Activated effector memory CD4-positive, alpha-beta T cell treated with Interleukin-2 at 50 U/mL for 16 hours (primary cell): ENCODE results near the gene TAS2R4.
"Not testable (repeated sequence)": the region's sequence is repeated elsewhere in the genome, so short reads cannot be mapped to it uniquely, and the experiment has no call there.

Experiments
- DNase-seq: peaks from one replicate; pipeline ENCODE4 v3.0.0-alpha.2; 2020

The TAS2R4 gene, protein sequence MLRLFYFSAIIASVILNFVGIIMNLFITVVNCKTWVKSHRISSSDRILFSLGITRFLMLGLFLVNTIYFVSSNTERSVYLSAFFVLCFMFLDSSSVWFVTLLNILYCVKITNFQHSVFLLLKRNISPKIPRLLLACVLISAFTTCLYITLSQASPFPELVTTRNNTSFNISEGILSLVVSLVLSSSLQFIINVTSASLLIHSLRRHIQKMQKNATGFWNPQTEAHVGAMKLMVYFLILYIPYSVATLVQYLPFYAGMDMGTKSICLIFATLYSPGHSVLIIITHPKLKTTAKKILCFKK

DNA sequence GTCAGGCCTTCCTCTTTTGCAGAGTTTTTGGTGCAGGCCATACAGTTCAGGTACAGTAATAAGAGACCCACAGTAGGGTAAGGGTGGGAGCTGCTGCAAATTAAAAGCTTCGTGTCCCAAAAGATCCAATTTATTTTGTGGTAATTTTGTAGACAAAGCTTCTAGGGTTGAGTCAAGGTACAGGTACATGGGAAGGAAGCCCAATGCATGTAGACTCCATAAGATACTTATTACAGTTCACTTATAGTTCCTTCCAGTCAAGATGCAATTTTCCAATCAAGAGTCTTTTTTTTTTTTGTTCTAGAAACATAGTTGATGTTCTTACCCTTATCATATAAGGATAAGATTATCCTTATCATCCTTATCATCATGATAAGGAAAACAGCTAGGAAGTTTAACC, at the start of gene TAS2R4:
Gene TAS2R4, plus strand, starts transcription at position 301 of the 400 bp plus-strand sequence. CDS start 1,815 bp downstream, outside the sequence.
- DNase-seq = no peak

DNA sequence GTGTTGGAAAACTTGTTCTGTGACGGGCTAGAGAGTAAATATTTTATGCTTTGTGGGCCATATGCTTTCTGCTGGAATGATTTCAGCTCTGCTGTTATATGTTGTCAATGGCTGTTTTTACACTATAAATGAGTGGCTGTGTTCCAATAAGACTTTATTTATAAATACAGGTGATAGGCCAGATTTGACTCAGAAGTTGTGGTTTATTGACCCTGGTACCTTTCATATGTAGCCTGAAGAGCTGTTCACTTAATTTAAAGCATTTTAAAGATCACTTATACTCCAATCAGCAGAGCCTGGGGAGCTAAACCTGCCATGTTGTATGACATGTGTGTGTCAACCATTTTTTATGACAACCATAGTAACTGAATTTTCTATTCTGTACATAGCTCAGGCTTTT, 47.5 kb upstream of the TAS2R4 start:
- DNase-seq = no peak

DNA sequence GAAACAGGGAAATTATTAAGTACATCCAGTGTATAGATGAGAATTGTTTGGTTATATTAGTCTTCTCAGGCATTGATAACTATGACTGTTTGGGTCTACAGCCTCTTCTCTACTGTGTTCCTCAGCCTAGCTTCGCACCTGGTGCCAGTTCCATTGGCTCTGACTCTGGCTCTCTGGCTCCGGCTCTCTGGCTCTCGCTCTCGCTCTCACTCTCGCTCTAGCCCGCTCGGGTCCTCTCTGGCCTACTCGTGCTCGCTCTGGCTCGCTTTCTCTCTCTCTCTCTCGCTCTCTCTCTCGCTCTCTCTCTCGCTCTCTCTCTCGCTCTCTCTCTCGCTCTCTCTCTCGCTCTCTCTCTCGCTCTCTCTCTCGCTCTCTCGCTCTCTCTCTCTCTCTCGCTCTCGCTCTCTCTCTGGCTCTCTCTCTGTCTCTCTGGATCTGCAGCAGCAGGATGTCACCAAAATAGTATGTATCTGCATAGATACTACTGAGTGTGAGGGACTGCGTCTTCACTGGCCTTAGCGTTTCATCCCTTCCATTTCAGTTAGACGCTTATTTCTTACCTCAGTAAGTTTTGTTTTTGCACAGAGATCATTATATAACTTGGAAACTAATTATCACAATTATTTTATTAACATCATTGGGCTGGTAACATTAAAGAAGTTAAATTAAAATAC, 44.9 kb upstream of the TAS2R4 start:
- DNase-seq = no peak

DNA sequence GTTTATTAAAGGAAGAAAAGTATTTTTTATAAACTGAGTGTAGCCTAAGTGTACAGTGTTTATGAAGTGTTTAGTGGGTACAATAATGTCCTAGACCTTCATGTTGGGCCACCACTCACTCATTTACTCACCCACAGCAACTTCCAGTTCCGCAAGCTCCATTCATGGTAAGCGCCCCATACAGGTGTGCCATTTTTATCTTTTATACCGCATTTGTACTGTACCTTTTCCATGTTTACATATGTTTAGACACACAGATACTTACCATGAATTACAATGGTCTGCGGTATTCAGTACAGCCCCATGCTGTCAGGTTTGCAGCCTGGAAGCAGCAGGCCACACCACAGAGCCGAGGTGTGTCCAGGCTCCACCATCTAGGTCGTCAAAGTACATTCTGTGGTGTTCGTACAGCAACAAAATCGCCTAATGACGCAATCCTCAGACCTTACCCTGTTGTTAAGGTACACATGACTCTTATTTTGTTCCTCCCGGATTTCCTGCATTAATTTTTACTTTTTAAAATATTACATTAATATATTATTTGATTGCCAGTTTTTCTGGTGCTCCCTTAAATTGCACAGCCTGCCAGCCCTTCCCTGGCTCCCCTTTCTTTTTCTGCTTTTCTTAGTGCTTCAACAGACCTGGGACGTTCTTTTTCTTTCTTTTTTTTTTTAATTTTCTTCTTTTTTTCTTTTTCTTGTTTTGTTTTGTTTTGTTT, 39.2 kb upstream of the TAS2R4 start:
- no peak for DNase-seq

DNA sequence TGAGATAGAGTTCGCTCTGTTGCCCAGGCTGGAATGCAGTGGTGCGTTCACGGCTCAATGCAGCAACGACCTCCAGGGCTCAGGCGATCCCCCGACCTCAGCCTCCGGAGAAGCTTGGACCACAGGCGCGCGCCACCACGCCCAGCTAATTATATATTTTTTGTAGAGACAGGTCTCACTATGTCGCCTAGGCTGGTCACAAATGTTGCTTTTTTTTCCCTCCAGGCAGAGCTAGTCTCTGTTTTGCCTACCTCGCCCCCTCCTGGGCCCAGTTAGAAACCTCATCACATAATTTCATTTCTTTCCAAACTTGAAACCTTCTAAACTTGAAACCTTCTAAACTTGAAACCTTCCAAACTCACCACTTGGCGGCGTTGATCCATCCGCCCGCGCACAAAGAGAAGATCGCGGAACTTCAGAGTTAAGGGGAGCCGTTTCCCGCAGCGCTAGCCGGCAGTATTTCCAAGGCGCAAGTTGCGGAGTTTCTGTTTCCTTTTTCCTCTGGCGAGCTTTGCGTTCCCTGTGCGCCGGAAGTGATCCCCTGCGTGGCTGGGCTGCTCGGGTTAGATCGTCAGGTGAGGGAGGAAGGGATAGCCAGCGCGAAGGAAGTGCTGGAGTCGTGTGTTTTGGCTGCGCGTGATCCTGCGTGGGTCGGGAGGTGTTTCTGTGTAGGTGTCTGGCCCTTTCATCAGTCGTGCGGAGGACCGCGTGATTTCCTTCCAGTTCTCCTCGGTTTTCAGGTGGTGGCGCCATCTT, 38.5 kb upstream of the TAS2R4 start, which contains the start of gene SSBP1:
Gene SSBP1, plus strand, starts transcription at position 523 of the 756 bp plus-strand sequence. CDS start 809 bp downstream, outside the sequence.
- DNase-seq = peak; percentile 88

DNA sequence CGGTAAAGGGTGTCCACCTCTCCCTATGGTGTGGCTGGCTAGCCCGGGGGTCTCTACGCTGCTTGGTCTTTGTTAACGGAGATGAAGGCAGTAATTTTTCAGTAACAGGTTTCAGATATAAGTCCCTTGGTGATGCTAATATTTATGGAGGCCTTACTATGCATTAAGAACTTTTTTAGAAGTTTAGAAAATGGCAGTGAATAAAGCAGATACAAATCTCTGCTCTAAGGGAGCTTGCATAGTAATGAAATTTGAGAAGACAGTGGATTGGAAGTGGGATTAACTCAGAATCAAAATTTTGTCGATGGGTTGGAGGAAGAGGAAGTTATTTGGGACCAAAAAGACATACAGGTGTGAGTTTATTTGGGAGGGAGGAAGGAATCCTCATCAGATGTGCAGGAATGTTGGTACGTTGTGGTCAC, 37.9 kb upstream of the TAS2R4 start:
- no peak for DNase-seq

DNA sequence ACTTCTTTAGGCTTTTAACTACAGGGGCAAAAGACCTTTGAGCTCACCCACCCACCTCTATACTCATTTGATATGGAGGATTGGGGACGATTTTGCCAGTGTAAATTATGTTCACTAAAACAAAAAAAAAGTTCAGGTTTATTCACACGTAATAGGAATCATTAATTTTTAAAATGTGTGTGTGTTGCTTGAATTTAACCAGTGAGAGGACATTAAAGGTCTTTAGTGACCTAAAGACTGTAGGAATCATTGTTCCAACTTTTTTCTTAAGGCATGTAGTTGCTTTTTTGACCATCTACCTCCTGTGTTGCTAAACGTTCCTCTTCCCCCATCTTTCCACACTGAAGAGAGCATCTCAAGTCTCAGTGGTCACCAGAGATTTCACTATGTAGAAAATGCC, 37.2 kb upstream of the TAS2R4 start:
- no peak for DNase-seq

DNA sequence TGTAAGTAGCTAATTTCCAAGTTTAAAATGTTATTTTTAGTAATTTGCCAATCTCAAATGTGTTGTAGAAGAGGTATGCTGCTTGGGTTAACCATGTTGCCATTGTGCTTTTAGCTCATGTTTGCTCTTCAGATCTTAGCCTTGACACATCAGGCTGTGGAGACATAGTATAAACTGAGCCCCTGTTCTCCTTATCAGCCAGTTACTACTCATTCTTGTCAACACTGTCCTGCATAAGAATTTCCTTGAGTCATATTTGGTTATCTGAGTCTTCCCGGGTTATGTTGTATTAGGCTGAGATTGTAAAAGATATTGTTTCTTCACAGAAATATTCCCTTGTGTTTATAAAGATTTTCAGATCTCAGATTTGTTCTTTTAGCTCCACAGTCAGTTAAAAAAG, 34.2 kb upstream of the TAS2R4 start:
- DNase-seq = no peak

DNA sequence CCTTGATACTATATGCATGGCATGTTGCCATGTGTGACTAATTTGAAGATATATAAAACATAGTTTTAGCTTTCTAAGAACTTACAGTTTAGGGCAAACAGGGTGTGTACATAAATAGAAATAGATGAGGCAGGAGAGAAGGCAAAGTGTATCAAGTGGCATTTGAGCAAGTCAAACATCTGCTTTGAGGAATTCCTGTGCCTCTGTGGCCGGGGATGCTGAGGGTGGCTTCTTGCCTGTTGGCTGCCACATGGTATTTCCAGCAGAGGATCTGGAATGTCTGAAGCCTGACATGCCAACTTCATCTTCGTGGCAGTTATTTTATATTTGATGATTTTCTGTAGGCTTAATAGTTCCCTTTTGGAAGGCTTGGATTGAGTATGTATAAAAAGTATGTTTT, 32.3 kb upstream of the TAS2R4 start:
- no peak for DNase-seq

DNA sequence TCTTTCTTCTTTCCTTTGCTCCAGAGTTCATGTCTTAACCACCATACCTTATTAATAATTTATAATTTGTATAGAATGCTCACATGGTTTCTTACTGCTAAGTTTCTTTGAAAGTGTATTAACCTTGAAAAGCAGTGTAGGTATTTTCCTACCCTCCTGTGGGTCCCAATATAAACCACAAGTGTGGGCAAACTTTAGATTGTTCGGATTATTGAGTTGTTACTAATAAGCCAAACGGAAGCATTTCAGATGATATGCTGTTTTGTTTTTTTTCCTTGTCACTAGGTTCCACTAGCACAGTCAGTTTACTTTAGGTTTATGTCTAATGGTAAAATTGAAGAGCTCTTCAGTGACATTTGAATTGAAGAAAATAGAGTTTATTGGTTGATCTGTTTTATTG, 28.1 kb upstream of the TAS2R4 start:
- no peak for DNase-seq

DNA sequence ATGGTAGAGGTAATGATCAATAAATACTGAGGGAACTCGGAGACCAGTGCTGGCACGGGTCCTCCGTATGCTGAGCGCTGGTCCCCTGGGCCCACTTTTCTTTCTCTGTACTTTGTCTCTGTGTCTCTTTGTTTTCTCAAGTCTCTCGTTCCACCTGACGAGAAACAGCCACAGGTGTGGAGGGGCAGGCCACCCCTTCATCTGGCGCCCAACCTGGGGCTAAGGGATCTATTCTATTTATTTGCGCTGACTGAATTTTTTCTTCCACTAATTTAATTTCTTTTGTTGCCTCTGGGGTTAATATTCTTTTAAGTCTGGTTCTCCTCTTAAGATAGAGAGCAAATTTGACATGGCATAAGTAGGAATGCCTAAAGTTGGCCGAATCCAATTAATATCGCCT, 24.6 kb upstream of the TAS2R4 start:
- not testable (repeated sequence) for DNase-seq

DNA sequence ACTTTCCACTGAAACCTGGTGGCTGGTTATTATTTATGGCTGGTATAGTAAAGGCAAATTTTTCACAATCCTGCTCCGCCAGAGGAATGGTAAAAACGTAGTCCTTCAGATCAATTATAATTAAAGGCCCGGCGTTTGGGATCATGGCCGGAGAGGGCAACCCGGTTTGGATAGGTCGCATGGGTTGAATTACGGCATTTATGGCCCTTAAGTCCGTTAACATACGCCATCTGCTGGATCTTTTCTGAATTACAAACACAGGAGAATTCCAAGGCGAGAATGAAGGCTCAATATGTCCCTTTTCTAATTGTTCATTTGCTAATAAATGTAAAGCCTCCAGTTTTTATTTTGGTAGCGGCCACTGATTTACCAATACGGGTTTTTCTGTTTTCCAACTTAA, 23.8 kb upstream of the TAS2R4 start:
- no peak for DNase-seq

DNA sequence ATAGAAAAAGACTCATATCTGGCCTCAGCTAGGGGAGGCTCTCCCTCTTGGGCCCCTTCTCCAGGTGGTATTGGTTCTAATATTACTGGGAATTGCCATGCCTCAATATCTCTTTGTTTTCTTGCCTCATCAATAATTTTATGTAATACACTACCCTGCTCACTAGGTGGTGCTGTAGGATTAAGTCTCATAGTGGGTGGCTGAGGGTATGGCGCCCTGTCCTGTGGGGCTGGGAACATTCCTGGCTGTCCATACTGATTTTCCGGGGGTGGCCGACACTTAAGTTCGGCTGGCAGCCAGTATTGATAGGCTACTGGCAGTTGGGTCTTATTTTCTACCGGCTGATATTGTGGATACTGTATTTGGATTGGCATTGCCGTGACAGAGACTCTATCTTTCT, 21.5 kb upstream of the TAS2R4 start:
- DNase-seq = no peak

DNA sequence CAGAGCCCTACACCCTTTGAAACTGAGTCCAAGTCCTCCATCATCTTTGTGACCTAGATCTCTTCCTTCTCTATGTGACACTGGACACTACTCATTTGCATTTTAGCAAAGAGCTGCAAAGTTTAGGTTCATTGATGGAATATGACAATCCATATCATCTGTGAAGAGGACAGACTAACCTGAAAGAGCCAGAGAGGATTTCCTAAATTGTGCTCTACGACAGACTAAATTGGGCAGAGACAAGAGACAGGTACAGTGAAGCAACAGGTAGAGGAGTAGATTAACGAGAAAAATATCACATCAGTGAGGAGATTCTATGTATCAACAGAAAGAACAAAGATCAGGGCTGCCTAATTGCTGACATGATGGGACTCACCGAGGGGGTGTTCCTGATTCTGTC, 12.7 kb upstream of the TAS2R4 start, which contains the start of gene TAS2R3:
Gene TAS2R3, plus strand, starts transcription at position 301 of the 400 bp plus-strand sequence. Its CDS starts 62 bp downstream, at position 363.
- no peak for DNase-seq

DNA sequence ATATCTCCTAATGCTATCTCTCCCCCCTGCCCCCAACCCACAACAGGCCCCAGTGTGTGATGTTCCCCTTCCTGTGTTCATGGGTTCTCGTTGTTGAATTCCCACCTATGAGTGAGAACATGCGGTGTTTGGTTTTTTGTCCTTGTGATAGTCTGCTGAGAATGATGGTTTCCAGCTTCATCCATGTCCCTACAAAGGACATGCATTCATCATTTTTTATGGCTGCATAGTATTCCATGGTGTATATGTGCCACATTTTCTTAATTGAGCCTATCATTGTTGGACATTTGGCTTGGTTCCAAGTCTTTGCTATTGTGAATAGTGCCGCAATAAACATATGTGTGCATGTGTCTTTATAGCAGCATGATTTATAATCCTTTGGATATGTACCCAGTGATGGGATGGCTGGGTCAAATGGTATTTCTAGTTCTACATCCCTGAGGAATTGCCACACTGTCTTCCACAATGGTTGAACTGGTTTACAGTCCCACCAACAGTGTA, 6.3 kb upstream of the TAS2R4 start:
- not testable (repeated sequence) for DNase-seq

DNA sequence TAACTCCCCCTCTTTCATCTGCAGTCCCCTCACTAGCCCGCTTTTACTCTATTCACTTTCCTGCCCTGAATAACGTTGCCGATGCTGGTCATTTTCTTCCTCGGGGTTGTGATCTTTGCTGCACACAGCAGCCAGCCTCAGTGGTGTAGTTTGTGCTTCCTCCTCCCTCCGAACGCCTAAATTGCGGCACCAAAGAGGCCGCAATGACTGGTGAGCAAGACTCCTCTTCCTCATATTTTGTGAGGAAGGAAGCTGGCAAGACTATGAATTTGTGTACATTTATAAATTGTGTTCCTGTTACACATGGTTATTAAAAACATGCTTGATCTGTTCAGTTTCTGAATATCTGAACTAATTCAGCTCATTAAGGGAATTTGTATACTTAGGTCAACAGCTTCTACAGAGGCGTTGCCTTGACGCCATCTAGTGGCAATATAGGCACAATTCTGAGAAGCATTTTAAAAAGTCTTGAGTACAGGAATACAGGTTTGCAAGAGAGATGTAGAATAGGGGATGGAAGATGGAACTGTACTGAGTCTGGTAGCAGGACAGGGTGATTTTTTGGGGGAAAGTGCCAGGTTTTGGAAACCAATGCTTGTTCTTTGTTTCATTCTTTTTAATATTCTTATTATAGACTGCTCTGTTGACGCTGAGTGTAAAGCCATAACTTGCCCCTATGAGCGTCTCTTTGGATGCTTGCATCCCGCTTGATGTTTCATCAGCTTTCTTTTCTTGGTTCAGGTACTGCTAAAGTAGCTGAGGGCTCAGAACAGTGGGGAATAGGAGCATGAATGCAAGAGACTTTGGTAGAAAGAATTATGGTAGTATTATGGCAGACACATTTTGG, 9.5 kb downstream of the TAS2R4 start:
- no peak for DNase-seq

DNA sequence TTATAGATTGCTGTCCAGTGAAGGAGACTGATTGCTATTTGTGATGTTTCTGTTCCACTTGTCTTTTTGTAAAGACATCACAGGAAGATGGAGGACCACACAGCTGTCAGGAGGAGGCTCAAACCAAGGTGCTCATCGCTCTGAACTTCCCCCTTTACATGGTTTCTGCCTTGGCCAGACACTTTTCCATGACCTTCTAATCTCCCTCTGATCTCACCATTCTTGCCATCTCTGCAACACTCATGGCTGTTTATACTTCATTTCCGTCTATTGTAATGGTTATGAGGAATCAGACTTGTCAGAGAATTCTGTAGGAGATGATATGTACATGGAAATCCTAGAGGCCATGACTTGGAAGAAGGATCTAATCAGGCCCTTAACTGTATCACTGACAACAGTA, 11.8 kb downstream of the TAS2R4 start:
- no peak for DNase-seq

DNA sequence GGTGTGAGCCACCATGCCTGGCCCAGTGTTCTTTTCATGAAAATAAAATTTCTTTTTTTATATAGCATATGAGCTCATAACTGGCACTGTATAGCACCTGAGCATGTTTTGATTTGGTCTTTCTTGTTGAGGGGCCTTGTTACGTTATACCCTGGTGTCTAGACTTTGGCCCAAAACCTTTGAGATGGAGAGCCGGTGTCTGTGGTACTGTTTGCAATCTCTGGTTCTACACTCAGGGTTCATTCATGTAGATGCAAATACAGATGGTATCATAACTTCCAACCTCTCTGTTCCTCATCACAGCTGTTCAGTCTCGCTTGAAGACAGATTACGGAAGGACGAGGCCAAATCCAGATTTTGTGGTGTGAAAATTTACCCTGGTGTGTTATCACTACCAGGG, 13.4 kb downstream of the TAS2R4 start, which contains the start of gene TAS2R5:
Gene TAS2R5, plus strand, starts transcription at position 301 of the 400 bp plus-strand sequence. CDS start 145 bp downstream, outside the sequence.
- no peak for DNase-seq

DNA sequence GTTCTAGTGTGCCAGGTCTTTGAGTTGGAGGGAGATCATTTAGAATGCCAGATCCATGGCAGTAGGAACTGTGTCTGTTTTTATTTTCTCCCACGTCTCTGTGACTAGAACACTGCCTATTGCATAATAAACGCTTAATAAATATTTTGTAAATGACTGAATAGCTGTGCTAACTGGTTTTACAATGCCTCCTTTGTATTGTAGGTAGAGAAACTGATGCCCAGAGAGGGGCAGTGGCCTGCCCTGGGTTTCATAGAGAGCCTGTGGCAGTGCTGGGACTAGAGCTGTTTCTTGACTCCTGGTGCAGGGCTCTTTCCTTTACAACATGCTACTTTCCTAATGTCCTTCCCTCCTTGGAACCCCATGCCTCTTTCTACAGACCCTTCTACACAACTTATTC, 16.1 kb downstream of the TAS2R4 start:
- DNase-seq = no peak

DNA sequence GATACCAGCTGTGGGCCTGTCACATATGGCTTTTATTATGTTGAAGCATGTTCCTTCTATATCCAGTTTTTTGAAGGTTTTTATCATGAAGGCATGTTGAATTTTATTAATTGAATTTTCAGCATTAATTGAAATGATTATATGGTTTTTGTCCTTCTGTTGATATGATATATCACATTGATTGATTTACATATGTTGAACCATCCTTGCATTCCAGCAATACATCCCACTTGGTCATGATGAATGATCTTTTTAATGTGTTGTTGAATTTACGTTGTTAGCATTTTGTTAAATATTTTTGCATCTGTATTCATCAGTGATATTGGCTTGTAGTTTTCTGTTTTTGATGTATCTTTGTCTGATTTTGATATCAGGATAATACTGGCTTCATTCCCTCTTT, 43.6 kb downstream of the TAS2R4 start:
- no peak for DNase-seq

DNA sequence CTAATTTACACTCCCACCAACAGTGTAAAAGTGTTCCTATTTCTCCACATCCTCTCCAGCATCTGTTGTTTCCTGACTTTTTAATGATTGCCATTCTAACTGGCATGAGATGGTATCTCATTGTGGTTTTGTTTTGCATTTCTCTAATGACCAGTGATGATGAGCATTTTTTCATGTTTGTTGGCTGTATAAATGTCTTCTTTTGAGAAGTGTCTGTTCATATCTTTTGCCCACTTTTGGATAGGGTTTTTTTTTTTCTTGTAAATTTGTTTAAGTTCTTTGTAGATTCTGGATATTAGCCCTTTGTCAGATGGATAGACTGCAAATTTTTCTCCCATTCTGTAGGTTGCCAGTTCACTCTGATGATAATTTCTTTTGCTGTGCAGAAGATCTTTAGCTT, 46.0 kb downstream of the TAS2R4 start:
- DNase-seq = not testable (repeated sequence)
